NT2/D1 (cell line): ENCODE measurements around the gene IQGAP1.

ENCODE experiments used
- DNase-seq: peaks from one replicate; pipeline ENCODE4 v3.0.0-alpha.2; 2011; ENCODE audit warnings: low read depth, low spot score
- H3K27me3 ChIP-seq: 2 replicates; pipeline ENCODE4 v1.6.0; 2011; ENCODE audit warnings: mild to moderate bottlenecking; ENCODE audit not compliant: insufficient read length, insufficient read depth
- H3K36me3 ChIP-seq: 2 replicates; pipeline ENCODE4 v1.6.1; 2011; ENCODE audit warnings: mild to moderate bottlenecking, low read length, mixed read lengths; ENCODE audit not compliant: insufficient read depth, insufficient read length
- H3K4me1 ChIP-seq: 2 replicates; pipeline ENCODE4 v1.5.1; 2011; ENCODE audit not compliant: insufficient read depth, insufficient read length
- H3K4me3 ChIP-seq: 2 replicates; pipeline ENCODE4 v1.5.1; 2011; ENCODE audit warnings: low read depth; ENCODE audit not compliant: insufficient read length
- H3K9ac ChIP-seq: 2 replicates; pipeline ENCODE4 v1.6.0; 2011; ENCODE audit warnings: low read depth; ENCODE audit not compliant: insufficient read length
- H3K9me3 ChIP-seq: 2 replicates; pipeline ENCODE4 v1.5.1; 2011; ENCODE audit warnings: mild to moderate bottlenecking, low read length; ENCODE audit not compliant: insufficient read depth
- SUZ12 ChIP-seq: IDR thresholded peaks from 2 replicates; pipeline ENCODE4 v1.6.1; 2011; ENCODE audit not compliant: insufficient read length, insufficient read depth; ENCODE audit errors: extremely low read depth
- YY1 ChIP-seq: IDR thresholded peaks from 2 replicates; pipeline ENCODE4 v1.6.1; 2011; ENCODE audit not compliant: insufficient read length, insufficient read depth
- ZNF274 ChIP-seq: IDR thresholded peaks from 2 replicates; pipeline ENCODE4 v1.6.1; 2011; ENCODE audit warnings: mild to moderate bottlenecking, low read depth, low read length

Gene IQGAP1

GRCh38 chr15:90381515-90381914 lies 6.5 kb upstream of the IQGAP1 start:
- DNase-seq = no peak
- no peaks in the 10 kb centered on the region for H3K27me3 ChIP-seq

DNA sequence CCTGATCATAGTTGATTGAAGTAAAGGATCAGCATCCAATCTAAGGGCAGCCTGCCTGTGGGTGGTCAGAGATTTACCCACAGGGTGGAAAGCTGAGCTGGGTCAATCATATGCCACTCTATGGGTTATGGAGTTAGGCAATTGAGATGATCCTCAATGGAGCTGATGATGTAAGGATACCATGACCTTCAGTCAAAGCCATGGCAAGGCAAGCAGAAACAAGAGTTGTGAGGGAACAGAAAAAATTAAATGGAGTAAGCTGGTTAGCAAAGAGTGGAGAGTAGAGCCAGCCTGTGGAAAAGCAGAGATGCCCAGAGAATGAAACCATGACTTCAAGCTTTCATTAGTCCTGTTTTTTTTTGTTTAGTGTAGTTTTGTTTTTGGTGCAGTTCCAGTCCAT lies 5.7 kb upstream of the IQGAP1 start:
- TF ChIP-seq YY1 (no peak), SUZ12 (no peak), ZNF274 (no peak)
- no peak for DNase-seq
- peaks cover 16% of the 10 kb centered on the region for H3K9me3 ChIP-seq
- no peak overlapping the region for H3K9ac ChIP-seq
- H3K4me1 ChIP-seq = no peaks in the 10 kb centered on the region
- H3K27me3 ChIP-seq = no peaks in the 10 kb centered on the region
- no peak overlapping the region for H3K4me3 ChIP-seq
- H3K36me3 ChIP-seq = no peaks in the 10 kb centered on the region

More at GRCh38 chr15:90381515-90381914, 6.5 kb upstream of the IQGAP1 start:
- H3K36me3 ChIP-seq = no peaks in the 10 kb centered on the region
- H3K4me1 ChIP-seq = no peaks in the 10 kb centered on the region
- TF ChIP-seq SUZ12 (no peak), YY1 (no peak), ZNF274 (no peak)
- peaks cover 16% of the 10 kb centered on the region for H3K9me3 ChIP-seq
- no peak overlapping the region for H3K9ac ChIP-seq
- no peak overlapping the region for H3K4me3 ChIP-seq

- Histone ChIP-seq H3K4me3 (no peak overlapping the region), H3K36me3 (peaks cover 11% of the 10 kb centered on the region), H3K27me3 (no peaks in the 10 kb centered on the region), H3K4me1 (no peaks in the 10 kb centered on the region), H3K9ac (peak overlapping the region; percentile 58), H3K9me3 (no peaks in the 10 kb centered on the region)
- TF ChIP-seq SUZ12 (no peak), YY1 (no peak), ZNF274 (no peak)
- no peak for DNase-seq
Measured at GRCh38 chr15:90386221-90386620, 1.8 kb upstream of the IQGAP1 start.

DNA sequence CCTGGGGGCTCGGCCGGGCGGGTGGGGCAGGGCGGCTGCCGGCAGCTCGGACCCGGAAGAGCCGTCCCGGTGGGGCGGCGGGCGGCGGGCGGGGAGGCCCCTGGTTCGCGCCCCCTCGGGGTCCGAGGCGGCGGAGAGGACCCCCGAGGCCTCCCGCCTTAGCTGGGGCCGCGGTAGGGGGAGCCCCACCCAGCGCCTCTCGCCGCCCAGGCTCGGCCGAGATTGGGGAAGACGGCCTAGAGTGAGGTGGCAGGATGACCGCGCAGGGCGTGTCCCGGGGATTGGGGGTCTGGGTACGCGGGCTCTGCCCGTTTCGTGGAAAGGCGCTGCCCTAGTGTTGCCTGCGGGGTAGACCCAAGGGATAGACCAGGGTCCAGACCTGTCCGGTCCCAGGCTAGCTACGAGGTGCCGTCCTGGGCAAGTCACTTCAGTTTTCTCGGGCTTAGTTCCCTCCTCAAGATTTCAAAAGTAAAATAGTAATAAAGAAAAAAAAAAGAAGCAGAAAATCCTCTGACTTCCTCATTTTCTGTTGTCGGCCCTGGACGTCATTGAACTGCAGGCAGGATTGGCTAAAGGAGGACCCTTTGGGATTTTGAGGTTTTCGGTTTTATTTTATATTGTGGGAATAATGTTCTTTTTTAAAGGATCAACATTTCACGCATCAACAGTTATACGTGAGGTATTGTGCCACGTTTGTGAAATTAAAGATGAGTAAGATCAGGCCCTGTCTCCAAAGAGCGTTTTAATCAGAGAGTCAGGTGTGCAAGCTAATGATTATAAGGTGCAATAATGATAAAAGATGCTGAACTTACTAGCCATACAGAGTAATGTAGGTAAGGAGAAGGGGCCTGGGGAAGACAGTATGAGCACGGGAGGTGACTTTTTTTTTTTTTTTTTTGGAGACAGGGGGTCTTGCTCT lies 679 bp downstream of the IQGAP1 start:
- Histone ChIP-seq H3K27me3 (no peaks in the 10 kb centered on the region), H3K9ac (peak overlapping the region; percentile 93), H3K36me3 (peaks cover 23% of the 10 kb centered on the region), H3K4me3 (peak overlapping the region; percentile 91), H3K9me3 (no peaks in the 10 kb centered on the region), H3K4me1 (no peaks in the 10 kb centered on the region)
- TF ChIP-seq ZNF274 = no peak
- no peak for TF ChIP-seq SUZ12
- TF ChIP-seq YY1 = no peak
- no peak for DNase-seq

DNA sequence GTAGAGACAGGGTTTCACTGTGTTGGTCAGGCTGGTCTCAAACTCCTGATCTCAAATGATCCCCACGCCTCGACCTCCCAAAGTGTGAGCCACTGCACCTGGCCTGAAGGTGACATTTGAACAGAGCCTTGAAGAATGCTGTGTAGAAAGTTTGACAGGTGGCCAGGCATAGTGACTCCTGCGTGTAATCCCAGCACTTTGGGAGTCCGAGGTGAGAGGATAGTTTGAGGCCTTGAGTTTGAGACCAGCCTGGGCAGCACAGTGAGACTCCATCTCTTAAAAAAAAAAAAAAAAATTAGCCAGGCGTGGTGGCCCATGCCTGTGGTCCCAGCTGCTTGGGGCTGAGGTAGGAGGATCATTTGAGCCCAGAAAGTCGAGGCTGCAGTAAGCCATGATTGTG lies 1.5 kb downstream of the IQGAP1 start:
- TF ChIP-seq SUZ12 (no peak), ZNF274 (no peak), YY1 (no peak)
- no peak overlapping the region for H3K4me3 ChIP-seq
- no peaks in the 10 kb centered on the region for H3K27me3 ChIP-seq
- H3K9me3 ChIP-seq = no peaks in the 10 kb centered on the region
- no peak overlapping the region for H3K9ac ChIP-seq
- no peak for DNase-seq
- H3K4me1 ChIP-seq = peaks cover 3% of the 10 kb centered on the region
- peaks cover 23% of the 10 kb centered on the region for H3K36me3 ChIP-seq

GRCh38 chr15:90393040-90393439 lies 5.0 kb downstream of the IQGAP1 start:
- Histone ChIP-seq H3K36me3 (peaks cover 31% of the 10 kb centered on the region), H3K9ac (no peak overlapping the region), H3K4me3 (no peak overlapping the region), H3K27me3 (no peaks in the 10 kb centered on the region), H3K4me1 (peaks cover 3% of the 10 kb centered on the region), H3K9me3 (no peaks in the 10 kb centered on the region)
- DNase-seq = no peak
- no peak for TF ChIP-seq SUZ12
- TF ChIP-seq ZNF274 = no peak
- no peak for TF ChIP-seq YY1

GRCh38 chr15:90394074-90394473 lies 6.0 kb downstream of the IQGAP1 start:
- no peak for DNase-seq
- Histone ChIP-seq H3K36me3 (peaks cover 31% of the 10 kb centered on the region), H3K4me1 (peaks cover 3% of the 10 kb centered on the region), H3K27me3 (no peaks in the 10 kb centered on the region), H3K9me3 (no peaks in the 10 kb centered on the region), H3K4me3 (no peak overlapping the region), H3K9ac (no peak overlapping the region)
- no peak for TF ChIP-seq SUZ12
- TF ChIP-seq YY1 = no peak
- no peak for TF ChIP-seq ZNF274
